Measurements from ENCODE around the gene GREB1. TPM values are rescaled to one million over a fixed set of nuclear protein-coding genes. Genes with fewer than 3 reads are reported as not detected.

The GREB1 gene
- total RNA-seq, 1 experiment from 2014 or later = 6.2 TPM

- RAD21 ChIA-PET (ENCODE audit: low non-redundant PET in 1 of 2, low total read pairs in 2 of 2, uncharacterized antibody in 2 of 2, unreplicated experiment in 2 of 2) = no interaction called here
- POLR2A ChIA-PET = no interaction called here
- no peak for DNase-seq (ENCODE audit: low read depth, low spot score)
- intact Hi-C loops (cut with micrococcal nuclease) = no loop called here
- no peak overlapping the region for H3K9ac ChIP-seq (ENCODE audit: low read length)
- H3K4me2 ChIP-seq (ENCODE audit: low read length) = no peak overlapping the region
- no peak overlapping the region for H2AFZ ChIP-seq (ENCODE audit: low read depth, low read length, poor library complexity, severe bottlenecking)
- no peak overlapping the region for H3K27ac ChIP-seq (ENCODE audit: low read depth, low read length)
- no peak for ATAC-seq
- H3K4me1 ChIP-seq (ENCODE audit: control insufficient read depth in 1 of 2, insufficient read depth in 2 of 2, low read length in 2 of 2) = no peaks in the 10 kb centered on the region
- no peaks in the 10 kb centered on the region for H3K9me3 ChIP-seq (ENCODE audit: control insufficient read depth in 1 of 2, insufficient read depth in 1 of 2, low read depth in 1 of 2, low read length in 2 of 2)
- no peak overlapping the region for H3K4me3 ChIP-seq (replicated peaks in 1 of 2; ENCODE audit: low read depth in 1 of 2, low read length in 2 of 2)
- no peaks in the 10 kb centered on the region for H3K79me2 ChIP-seq (ENCODE audit: insufficient read depth, low read length)
- no TSS peak for BruUV-seq (replicated peaks)
- no peaks in the 10 kb centered on the region for H3K36me3 ChIP-seq (ENCODE audit: control insufficient read depth in 1 of 2, insufficient read depth in 2 of 2, low read length in 2 of 2)
- no peaks in the 10 kb centered on the region for H3K27me3 ChIP-seq (ENCODE audit: insufficient read depth, low read length)
- TF ChIP-seq YY1 (IDR thresholded peaks at IDR 0.05; ENCODE audit: extremely low read depth, insufficient replicate concordance, low read depth, low read length) = no peak
- no peak for TF ChIP-seq POLR2A (IDR thresholded peaks at IDR 0.05; ENCODE audit: borderline replicate concordance, extremely low read depth, insufficient read depth, insufficient read length)
- no peak for TF ChIP-seq SP1 (IDR thresholded peaks at IDR 0.05; ENCODE audit: low read depth)
- TF ChIP-seq CBX3 (IDR thresholded peaks at IDR 0.05; ENCODE audit: low read depth) = no peak
- no peak for TF ChIP-seq FOSL1 (IDR thresholded peaks at IDR 0.05; ENCODE audit: low read depth)
- no peak for TF ChIP-seq SIN3A (IDR thresholded peaks at IDR 0.05; ENCODE audit: low read depth)
- no peak for TF ChIP-seq EGR1 (IDR thresholded peaks at IDR 0.05; ENCODE audit: low read depth)
- no peak for TF ChIP-seq RAD21 (IDR thresholded peaks at IDR 0.05; ENCODE audit: low read depth)
- no peak for TF ChIP-seq ZNF274 (IDR thresholded peaks at IDR 0.05; ENCODE audit: low read depth, low read length)
- TF ChIP-seq ZFX (IDR thresholded peaks at IDR 0.05) = no peak
- no peak for TF ChIP-seq SRF (IDR thresholded peaks at IDR 0.05; ENCODE audit: low read depth)
- TF ChIP-seq ELF1 (IDR thresholded peaks at IDR 0.05; ENCODE audit: borderline replicate concordance, low read depth) = no peak
- TF ChIP-seq POLR2AphosphoS5 (IDR thresholded peaks at IDR 0.05; ENCODE audit: low read depth, low read length) = no peak
- TF ChIP-seq TCF7L2 (IDR thresholded peaks at IDR 0.05; ENCODE audit: borderline replicate concordance, extremely low read depth, insufficient read depth, insufficient read length) = no peak
- TF ChIP-seq EZH2 (IDR thresholded peaks at IDR 0.05) = no peak
- no peak for TF ChIP-seq JUND (IDR thresholded peaks at IDR 0.05)
- no peak for TF ChIP-seq REST (IDR thresholded peaks at IDR 0.05; ENCODE audit: low read depth)
- no peak for TF ChIP-seq ATF3 (IDR thresholded peaks at IDR 0.05)
- no peak for TF ChIP-seq CTCF (IDR thresholded peaks at IDR 0.05 in 2 of 3, conservative IDR thresholded peaks at IDR 0.05 in 1 of 3; ENCODE audit: borderline replicate concordance in 1 of 3, insufficient read depth in 1 of 3, low read depth in 2 of 3, low read length in 2 of 3)
- CTCF ChIA-PET = no interaction called here
- H4K20me1 ChIP-seq (ENCODE audit: insufficient read depth) = no peaks in the 10 kb centered on the region
- no peaks in the 10 kb centered on the region for H3K9me2 ChIP-seq (ENCODE audit: insufficient read depth)
Observed at GRCh38 chr2:11596801-11597200, 63.0 kb downstream of the GREB1 start.
